ENCODE data around the gene RNF126.
"Not testable (repeated sequence)": the region's sequence is repeated elsewhere in the genome, so short reads cannot be mapped to it uniquely, and the experiment has no call there.

RNF126 gene

GRCh38 chr19:641702-642101 lies 21.3 kb downstream of the RNF126 start:
- H3K36me3 ChIP-seq (replicated peaks), result peaks cover 21% of the 10 kb centered on the region
- H3K4me3 ChIP-seq, result no peak overlapping the region
- H3K27me3 ChIP-seq (ENCODE audit: low read depth), result no peaks in the 10 kb centered on the region
- in situ Hi-C loops (cut with MboI; ENCODE audit: low sequenced_read_pairs), result no loop called here
- no peak for DNase-seq (ENCODE audit: low spot score in 2 of 2)
- no peaks in the 10 kb centered on the region for H3K4me1 ChIP-seq
- no peaks in the 10 kb centered on the region for H3K9me3 ChIP-seq

GRCh38 chr19:640606-641189 lies 22.3 kb downstream of the RNF126 start:
- no peak overlapping the region for H3K4me3 ChIP-seq
- no peaks in the 10 kb centered on the region for H3K9me3 ChIP-seq
- in situ Hi-C loops (cut with MboI; ENCODE audit: low sequenced_read_pairs), result no loop called here
- no peaks in the 10 kb centered on the region for H3K4me1 ChIP-seq
- H3K27me3 ChIP-seq (ENCODE audit: low read depth), result no peaks in the 10 kb centered on the region
- peaks cover 11% of the 10 kb centered on the region for H3K36me3 ChIP-seq (replicated peaks)
- DNase-seq (ENCODE audit: low spot score in 2 of 2), result no peak

GRCh38 chr19:640161-640558 lies 22.9 kb downstream of the RNF126 start:
- no peak for DNase-seq (ENCODE audit: low spot score in 2 of 2)
- peaks cover 8% of the 10 kb centered on the region for H3K36me3 ChIP-seq (replicated peaks)
- in situ Hi-C loops (cut with MboI; ENCODE audit: low sequenced_read_pairs), result no loop called here
- no peaks in the 10 kb centered on the region for H3K9me3 ChIP-seq
- no peaks in the 10 kb centered on the region for H3K27me3 ChIP-seq (ENCODE audit: low read depth)
- peak overlapping the region; percentile 16 for H3K4me3 ChIP-seq
- no peaks in the 10 kb centered on the region for H3K4me1 ChIP-seq

DNA sequence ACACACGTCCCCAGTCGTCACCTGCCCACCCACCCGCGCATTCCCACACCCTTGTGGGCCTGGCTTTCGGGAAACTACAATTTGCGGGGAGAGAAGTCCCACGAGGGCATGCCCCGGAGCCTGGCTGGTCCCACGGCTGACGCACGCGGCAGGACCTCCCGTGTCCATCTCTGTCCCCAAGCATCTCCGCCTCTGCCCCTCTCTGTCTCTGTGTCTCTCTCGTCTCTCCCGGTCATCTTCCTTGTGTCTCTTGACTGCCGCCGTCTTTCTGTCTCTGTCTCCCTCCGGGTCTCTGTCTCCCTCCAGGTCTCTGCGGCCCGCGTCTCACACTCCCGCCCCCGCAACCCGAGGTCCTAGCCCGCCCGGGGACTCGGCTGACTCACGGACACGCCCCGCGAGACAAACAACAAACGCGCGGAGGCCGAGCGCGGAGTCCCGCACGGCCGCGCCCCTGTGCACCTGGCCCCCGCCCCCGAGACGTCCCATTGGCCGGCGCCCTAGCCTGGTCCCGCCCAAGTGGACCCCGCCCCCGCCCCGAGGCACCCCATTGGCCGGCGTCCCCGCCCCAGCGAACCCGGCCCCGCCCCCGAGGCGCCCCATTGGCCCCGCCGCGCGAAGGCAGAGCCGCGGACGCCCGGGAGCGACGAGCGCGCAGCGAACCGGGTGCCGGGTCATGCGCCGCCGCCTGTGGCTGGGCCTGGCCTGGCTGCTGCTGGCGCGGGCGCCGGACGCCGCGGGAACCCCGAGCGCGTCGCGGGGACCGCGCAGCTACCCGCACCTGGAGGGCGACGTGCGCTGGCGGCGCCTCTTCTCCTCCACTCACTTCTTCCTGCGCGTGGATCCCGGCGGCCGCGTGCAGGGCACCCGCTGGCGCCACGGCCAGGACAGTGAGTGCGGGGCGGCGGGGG lies 23.5 kb downstream of the RNF126 start, which contains the start of gene FGF22:
Gene FGF22 (plus strand): TSS at position 627 of the 908 bp plus-strand sequence. CDS start 47 bp downstream, at position 674.
- peak within 1 kb of the TSS; percentile 38 for H3K4me3 ChIP-seq
- H3K4me1 ChIP-seq, result no peaks in the 10 kb centered on the region
- in situ Hi-C loops (cut with MboI; ENCODE audit: low sequenced_read_pairs), result no loop called here
- no peaks in the 10 kb centered on the region for H3K27me3 ChIP-seq (ENCODE audit: low read depth)
- H3K36me3 ChIP-seq (replicated peaks), result peaks cover 1% of the 10 kb centered on the region
- peak; percentile 77 to 97 for DNase-seq (ENCODE audit: low spot score in 2 of 2)
- no peaks in the 10 kb centered on the region for H3K9me3 ChIP-seq

GRCh38 chr19:638906-639252 lies 24.1 kb downstream of the RNF126 start:
- H3K9me3 ChIP-seq, result no peaks in the 10 kb centered on the region
- no peaks in the 10 kb centered on the region for H3K27me3 ChIP-seq (ENCODE audit: low read depth)
- H3K36me3 ChIP-seq (replicated peaks), result no peaks in the 10 kb centered on the region

GRCh38 chr19:634975-635652 lies 27.9 kb downstream of the RNF126 start:
- Histone ChIP-seq H3K4me1 (peaks cover 6% of the 10 kb centered on the region), H3K4me3 (no peak overlapping the region), H3K9me3 (no peaks in the 10 kb centered on the region), H3K27me3 (ENCODE audit: low read depth) (no peaks in the 10 kb centered on the region), H3K36me3 (replicated peaks) (peaks cover 20% of the 10 kb centered on the region)
- DNase-seq (ENCODE audit: low spot score in 2 of 2), result no peak
- in situ Hi-C loops (cut with MboI; ENCODE audit: low sequenced_read_pairs), result no loop called here

More at GRCh38 chr19:638906-639252, 24.1 kb downstream of the RNF126 start:
- DNase-seq (ENCODE audit: low spot score in 2 of 2), result no peak
- peaks cover 6% of the 10 kb centered on the region for H3K4me1 ChIP-seq
- in situ Hi-C loops (cut with MboI; ENCODE audit: low sequenced_read_pairs), result no loop called here
- H3K4me3 ChIP-seq, result peak overlapping the region; percentile 38; the same call in 1 of the 2 replicates

DNA sequence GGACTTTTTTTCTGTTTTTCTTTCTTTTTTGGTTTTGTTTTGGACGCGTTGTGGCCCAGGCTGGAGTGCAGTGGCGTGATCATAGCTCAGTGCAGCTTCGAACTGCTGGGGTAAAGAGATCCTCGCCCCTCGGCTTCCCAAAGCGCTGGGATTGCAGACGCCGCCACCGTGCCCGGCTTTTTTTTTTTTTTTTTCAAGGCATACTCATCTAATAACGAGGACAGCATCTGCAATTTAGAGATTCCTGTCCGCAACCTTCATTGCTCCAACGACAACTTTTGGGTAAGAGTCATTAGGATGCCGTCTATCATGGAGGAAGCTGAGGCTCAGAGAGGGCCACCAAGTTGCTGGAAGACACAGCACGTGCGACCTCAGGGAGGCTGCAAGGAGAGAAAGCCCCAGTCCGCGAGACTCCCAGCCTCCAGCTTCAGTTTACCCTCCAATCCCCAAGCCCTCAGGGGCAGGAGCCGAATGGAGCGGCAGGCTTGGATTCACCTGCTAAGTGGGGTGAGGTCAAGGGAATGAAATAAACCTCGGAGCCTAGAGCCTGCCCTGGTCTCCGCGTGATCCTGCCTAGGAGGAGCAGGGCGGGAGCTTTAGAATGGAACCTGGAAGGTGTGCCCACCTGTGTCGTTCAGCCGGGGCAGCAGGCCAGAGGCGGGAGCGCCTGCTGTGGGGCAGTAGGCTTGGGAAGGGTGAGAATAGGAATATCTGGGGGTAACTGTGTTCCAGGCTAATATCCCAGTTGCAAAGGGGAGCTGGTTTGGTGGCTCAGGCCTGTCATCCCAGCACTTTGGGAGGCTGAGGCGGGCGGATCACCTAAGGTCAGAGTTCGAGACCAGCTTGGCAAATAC lies 29.0 kb downstream of the RNF126 start:
- Histone ChIP-seq H3K9me3 (no peaks in the 10 kb centered on the region), H3K27me3 (ENCODE audit: low read depth) (no peaks in the 10 kb centered on the region), H3K36me3 (replicated peaks) (peaks cover 27% of the 10 kb centered on the region), H3K4me3 (peak overlapping the region; percentile 83), H3K4me1 (peaks cover 6% of the 10 kb centered on the region)
- no peak for DNase-seq (ENCODE audit: low spot score in 2 of 2)
- in situ Hi-C loops (cut with MboI; ENCODE audit: low sequenced_read_pairs), result no loop called here

GRCh38 chr19:633068-633785 lies 29.8 kb downstream of the RNF126 start, which contains the start of gene POLRMT:
Gene POLRMT, minus strand, starts transcription at chr19:633537. Its CDS starts 25 bp downstream, at chr19:633512.
- Histone ChIP-seq H3K27me3 (ENCODE audit: low read depth) (no peaks in the 10 kb centered on the region), H3K4me1 (peaks cover 6% of the 10 kb centered on the region), H3K4me3 (peak within 1 kb of the TSS; percentile 83), H3K9me3 (no peaks in the 10 kb centered on the region), H3K36me3 (replicated peaks) (peaks cover 34% of the 10 kb centered on the region)
- in situ Hi-C loops (cut with MboI; ENCODE audit: low sequenced_read_pairs), result no loop called here
- DNase-seq (ENCODE audit: low spot score in 2 of 2), result peak; percentile 99

DNA sequence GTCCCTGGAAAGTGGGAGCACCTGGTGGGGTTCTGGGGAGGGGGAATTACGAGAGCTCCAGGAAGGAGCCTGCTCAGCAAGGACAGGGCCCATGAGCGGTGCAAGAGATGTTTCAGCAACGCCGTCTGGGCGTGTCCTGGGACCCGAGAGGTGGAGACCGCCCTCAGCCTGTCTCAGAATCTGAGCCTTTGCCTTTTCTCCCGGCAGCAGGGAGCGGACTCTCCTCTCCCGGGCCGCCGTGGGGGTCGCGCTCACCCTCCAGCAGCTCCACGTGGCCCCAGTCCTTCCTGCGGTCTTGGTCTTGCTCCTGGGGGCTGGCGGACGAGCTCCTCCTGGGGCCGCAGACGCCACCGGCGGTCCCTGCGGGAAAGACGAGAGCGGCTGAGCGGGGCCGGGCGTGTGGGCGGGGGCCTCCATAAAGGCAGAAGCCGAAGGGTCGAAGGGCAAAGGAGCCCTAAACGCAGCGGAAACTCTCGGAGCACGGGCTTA lies 30.4 kb downstream of the RNF126 start:
- peak; percentile 62 to 81 for DNase-seq (ENCODE audit: low spot score in 2 of 2)
- in situ Hi-C loops (cut with MboI; ENCODE audit: low sequenced_read_pairs), result no loop called here

DNA sequence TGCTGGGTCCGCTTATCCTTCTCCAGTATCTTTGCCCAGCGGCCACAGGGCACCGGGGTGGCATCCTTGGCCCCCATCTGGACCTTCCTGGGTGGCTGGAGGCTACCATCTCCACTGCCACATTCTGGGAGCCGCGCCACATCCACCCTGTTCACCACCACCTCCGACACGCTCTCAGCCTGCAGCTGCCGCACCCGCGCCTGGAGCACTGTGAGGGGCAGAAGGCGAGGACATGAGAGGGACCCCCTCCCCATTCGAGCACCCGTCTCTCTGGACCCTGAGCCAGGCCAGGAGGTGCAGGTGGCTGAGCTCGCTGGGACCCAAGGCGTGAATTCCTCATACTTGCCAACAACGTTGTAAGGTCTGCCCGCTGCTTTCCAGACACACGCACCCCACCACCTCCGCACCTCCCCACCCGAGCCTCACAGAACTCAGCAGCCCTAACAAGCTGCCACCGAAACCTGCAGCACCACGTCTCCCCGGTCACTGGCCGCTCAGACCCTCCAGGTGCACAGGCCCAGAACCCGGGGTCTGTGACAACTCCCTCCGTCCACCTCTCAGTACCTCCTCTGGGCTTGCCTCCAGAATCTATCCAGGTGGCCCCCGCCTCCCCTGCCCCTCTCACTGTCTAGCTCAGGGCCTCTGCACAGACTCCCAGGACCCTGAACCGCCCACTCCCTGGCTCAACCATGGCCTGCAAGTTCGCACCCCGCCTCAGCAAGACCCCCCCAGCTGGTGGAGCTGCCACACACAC lies 32.9 kb downstream of the RNF126 start:
- Histone ChIP-seq H3K9me3 (no peaks in the 10 kb centered on the region), H3K36me3 (replicated peaks) (peaks cover 45% of the 10 kb centered on the region), H3K4me1 (peaks cover 6% of the 10 kb centered on the region), H3K27me3 (ENCODE audit: low read depth) (no peaks in the 10 kb centered on the region), H3K4me3 (no peak overlapping the region)
- no peak for DNase-seq (ENCODE audit: low spot score in 2 of 2)
- in situ Hi-C loops (cut with MboI; ENCODE audit: low sequenced_read_pairs), result no loop called here

More for the DNA sequence above, 30.4 kb downstream of the RNF126 start:
- H3K36me3 ChIP-seq (replicated peaks), result peaks cover 38% of the 10 kb centered on the region
- H3K9me3 ChIP-seq, result no peaks in the 10 kb centered on the region
- H3K4me1 ChIP-seq, result peaks cover 6% of the 10 kb centered on the region
- peak overlapping the region; percentile 83 for H3K4me3 ChIP-seq
- no peaks in the 10 kb centered on the region for H3K27me3 ChIP-seq (ENCODE audit: low read depth)

DNA sequence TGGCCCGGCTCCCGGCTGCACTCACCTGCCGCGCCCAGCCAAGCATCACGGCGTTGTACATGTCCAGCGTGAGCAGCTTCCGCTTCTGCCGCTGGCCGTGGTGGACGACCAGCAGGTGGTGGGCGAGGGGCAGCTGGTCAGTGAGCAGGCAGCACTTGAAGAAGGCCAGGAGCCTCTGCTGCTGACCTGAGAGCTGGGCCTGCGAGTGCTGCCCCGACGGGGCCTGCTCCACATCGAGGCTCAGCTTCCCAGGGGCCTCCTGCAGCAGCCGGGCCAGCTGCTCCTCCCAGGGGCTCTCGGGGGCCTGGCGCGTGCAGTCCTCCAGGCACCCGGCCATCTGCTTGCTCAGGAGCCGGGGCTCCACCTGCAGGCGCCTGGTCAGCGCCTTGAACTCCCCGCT lies 33.5 kb downstream of the RNF126 start:
- in situ Hi-C loops (cut with MboI; ENCODE audit: low sequenced_read_pairs); H3K4me1 ChIP-seq; H3K27me3 ChIP-seq (ENCODE audit: low read depth); DNase-seq (ENCODE audit: low spot score in 2 of 2); H3K4me3 ChIP-seq; H3K9me3 ChIP-seq: not testable (repeated sequence)
- H3K36me3 ChIP-seq (replicated peaks), result peaks cover 51% of the 10 kb centered on the region

DNA sequence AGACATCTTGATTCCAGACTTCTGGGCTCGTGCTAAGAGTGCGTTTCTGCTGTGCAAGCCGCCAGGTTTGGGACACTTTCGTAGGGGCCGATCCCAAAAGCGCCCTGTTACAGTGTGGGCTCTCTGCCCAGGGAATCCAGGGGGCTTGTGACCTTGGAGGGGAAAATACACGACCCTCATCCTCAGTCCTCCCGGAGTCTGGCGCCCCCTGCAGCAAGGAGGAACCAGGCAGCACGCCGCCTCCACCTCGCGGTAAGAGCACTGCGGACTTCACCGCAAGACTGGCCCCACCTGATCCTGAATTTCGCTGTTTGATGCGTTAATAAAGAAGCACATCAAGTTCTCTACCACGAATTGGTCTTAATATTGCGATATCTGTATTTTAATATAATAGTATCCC lies 34.8 kb downstream of the RNF126 start:
- no peak for DNase-seq (ENCODE audit: low spot score in 2 of 2)
- peaks cover 57% of the 10 kb centered on the region for H3K36me3 ChIP-seq (replicated peaks)
- no peaks in the 10 kb centered on the region for H3K27me3 ChIP-seq (ENCODE audit: low read depth)
- no peaks in the 10 kb centered on the region; the same call in 1 of the 2 replicates for H3K4me1 ChIP-seq
- H3K4me3 ChIP-seq, result no peak overlapping the region
- in situ Hi-C loops (cut with MboI; ENCODE audit: low sequenced_read_pairs), result no loop called here
- H3K9me3 ChIP-seq, result no peaks in the 10 kb centered on the region

Measured in HAP-1 (cell line).